ENCODE measurements around the gene CDK17.
A peak's percentile ranks its signal among the peaks of the same experiment; 100 is the strongest.
"Not testable (repeated sequence)": the region's sequence is repeated elsewhere in the genome, so short reads cannot be mapped to it uniquely, and the experiment has no call there.

The CDK17 gene

GRCh38 chr12:96354326-96354725, 45.9 kb downstream of the CDK17 start:
- no peak for DNase-seq (ENCODE audit: low spot score)

- DNase-seq (ENCODE audit: low spot score): no peak
These were observed 47.9 kb downstream of the CDK17 start for GRCh38 chr12:96352161-96352835.

- peak; percentile 15 for DNase-seq (ENCODE audit: low spot score)
These were observed 49.3 kb downstream of the CDK17 start for GRCh38 chr12:96350982-96351381.

- DNase-seq (ENCODE audit: low spot score): no peak
These were observed 53.0 kb downstream of the CDK17 start for GRCh38 chr12:96347130-96347699.

GRCh38 chr12:96346716-96347115, 53.5 kb downstream of the CDK17 start:
- DNase-seq (ENCODE audit: low spot score): not testable (repeated sequence)

GRCh38 chr12:96344124-96344695, 56.0 kb downstream of the CDK17 start:
- DNase-seq (ENCODE audit: low spot score): no peak

- peak; percentile 60 for DNase-seq (ENCODE audit: low spot score)
These were observed 56.8 kb downstream of the CDK17 start for GRCh38 chr12:96343347-96343954.

- DNase-seq (ENCODE audit: low spot score): not testable (repeated sequence)
These were observed 60.6 kb downstream of the CDK17 start for GRCh38 chr12:96339666-96340065.

- no peak for DNase-seq (ENCODE audit: low spot score)
These were observed 61.3 kb downstream of the CDK17 start for GRCh38 chr12:96338852-96339471.

GRCh38 chr12:96337953-96338352, 62.3 kb downstream of the CDK17 start:
- DNase-seq (ENCODE audit: low spot score): no peak

- no peak for DNase-seq (ENCODE audit: low spot score)
These were observed 63.8 kb downstream of the CDK17 start for GRCh38 chr12:96336489-96336888.

GRCh38 chr12:96335270-96335669, 65.0 kb downstream of the CDK17 start:
- DNase-seq (ENCODE audit: low spot score): no peak

GRCh38 chr12:96334502-96334901, 65.7 kb downstream of the CDK17 start:
- DNase-seq (ENCODE audit: low spot score): no peak

GRCh38 chr12:96329545-96329944, 70.7 kb downstream of the CDK17 start:
- no peak for DNase-seq (ENCODE audit: low spot score)

- DNase-seq (ENCODE audit: low spot score): no peak
These were observed 71.2 kb downstream of the CDK17 start for GRCh38 chr12:96329018-96329417.

- DNase-seq (ENCODE audit: low spot score): no peak
These were observed 72.3 kb downstream of the CDK17 start for GRCh38 chr12:96327889-96328288.

- no peak for DNase-seq (ENCODE audit: low spot score)
These were observed 72.9 kb downstream of the CDK17 start for GRCh38 chr12:96327346-96327745.

- no peak for DNase-seq (ENCODE audit: low spot score)
These were observed 73.5 kb downstream of the CDK17 start for GRCh38 chr12:96326628-96327227.

GRCh38 chr12:96323906-96324305, 76.3 kb downstream of the CDK17 start:
- DNase-seq (ENCODE audit: low spot score): no peak

GRCh38 chr12:96322720-96323119, 77.5 kb downstream of the CDK17 start:
- DNase-seq (ENCODE audit: low spot score): no peak

GRCh38 chr12:96321941-96322340, 78.3 kb downstream of the CDK17 start:
- no peak for DNase-seq (ENCODE audit: low spot score)

GRCh38 chr12:96317801-96318200, 82.4 kb downstream of the CDK17 start:
- not testable (repeated sequence) for DNase-seq (ENCODE audit: low spot score)
